ENCODE results near the gene NKPD1. TPM values are rescaled to one million over a fixed set of nuclear protein-coding genes. Genes with fewer than 3 reads are reported as not detected.
A peak's percentile ranks its signal among the peaks of the same experiment; 100 is the strongest.

NKPD1 gene
- total RNA-seq, 1 experiment from 2014 or later: 2.4 TPM

DNA sequence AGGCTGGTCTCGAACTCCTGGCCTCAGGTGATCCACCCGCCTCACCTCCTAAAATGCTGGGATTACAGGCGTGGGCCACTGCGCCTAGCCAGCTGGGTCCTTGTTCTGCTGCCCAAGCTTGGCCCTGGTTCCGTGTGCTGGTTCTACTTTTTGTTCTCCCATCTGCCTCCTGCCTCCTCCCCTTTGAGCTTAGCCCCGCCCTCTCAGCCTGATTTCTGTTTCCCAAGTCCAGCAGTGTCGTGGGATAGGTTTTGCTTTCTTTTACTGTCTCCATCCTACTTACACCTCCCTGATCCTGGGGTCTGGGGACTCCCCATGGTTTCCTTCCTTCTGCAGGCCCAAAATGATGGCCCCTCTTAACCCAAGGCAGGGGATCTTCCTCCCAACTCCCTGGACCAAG lies 20.2 kb upstream of the NKPD1 start:
- no peak overlapping the region for H3K4me3 ChIP-seq (ENCODE audit: low read depth, low read length)
- peaks cover 28% of the 10 kb centered on the region for H3K36me3 Mint-ChIP-seq (ENCODE audit: insufficient read depth, unreplicated experiment)
- no peak for DNase-seq
- no peaks in the 10 kb centered on the region for H3K4me1 ChIP-seq
- BruUV-seq (replicated peaks): no TSS peak
- intact Hi-C loops (cut with micrococcal nuclease; ENCODE audit: unreplicated experiment): no loop called here
- H3K9me3 Mint-ChIP-seq (ENCODE audit: unreplicated experiment): no peaks in the 10 kb centered on the region
- no peak overlapping the region for H3K27ac Mint-ChIP-seq (ENCODE audit: unreplicated experiment)
- no peaks in the 10 kb centered on the region for H3K36me3 ChIP-seq (ENCODE audit: control insufficient read depth, insufficient read depth, low read length)
- H3K4me3 Mint-ChIP-seq (ENCODE audit: unreplicated experiment): peak overlapping the region; percentile 85
- CTCF ChIA-PET: interaction anchor here (1.0 kb wide), 1 partner anchor 34 kb away, joined by 9 read pairs; no protein-coding TSS in a partner anchor
- no peak for TF ChIP-seq CTCF (IDR thresholded peaks at IDR 0.05; ENCODE audit: insufficient read depth in 1 of 2, low read depth in 1 of 2, low read length in 1 of 2, severe bottlenecking in 1 of 2, unreplicated experiment in 1 of 2)
- H3K9me3 ChIP-seq: no peaks in the 10 kb centered on the region
- POLR2A ChIA-PET: no interaction called here
- H3K4me1 Mint-ChIP-seq (ENCODE audit: low read depth, unreplicated experiment): peaks cover 22% of the 10 kb centered on the region
- no peaks in the 10 kb centered on the region for H3K27me3 Mint-ChIP-seq (ENCODE audit: insufficient read depth, unreplicated experiment)
- no peaks in the 10 kb centered on the region for H3K27me3 ChIP-seq (replicated peaks; ENCODE audit: control insufficient read depth, insufficient read depth, low read length)

DNA sequence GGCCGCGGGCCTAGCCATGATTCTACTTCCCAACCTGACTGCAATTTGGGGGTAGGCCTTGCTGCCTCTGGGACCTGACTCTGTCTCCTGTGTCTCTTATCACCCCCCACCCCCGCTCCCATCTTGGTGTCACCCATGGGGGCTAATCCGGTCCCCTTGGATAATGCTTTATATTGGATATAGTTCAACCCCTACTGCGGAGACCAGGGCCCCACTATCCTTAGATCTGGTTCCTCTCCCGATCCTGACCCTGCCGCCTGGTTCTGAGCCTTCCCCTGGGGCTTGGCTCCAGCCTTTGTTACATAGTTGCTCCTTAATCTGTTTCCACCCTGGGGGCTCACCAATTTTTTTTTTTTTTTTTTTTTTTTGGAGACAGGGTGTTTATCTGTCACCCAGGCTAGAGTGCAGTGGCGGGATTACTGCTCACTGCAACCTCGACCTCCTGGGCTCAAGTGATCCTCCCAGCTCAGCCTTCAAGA lies 19.1 kb upstream of the NKPD1 start:
- POLR2A ChIA-PET: interaction anchor here (0.7 to 2.1 kb wide), 3 partner anchors 88 to 225 kb away, joined by 3 to 19 read pairs (median 3); partner anchors contain the start of gene PPP1R37
- peaks cover 28% of the 10 kb centered on the region for H3K36me3 Mint-ChIP-seq (ENCODE audit: insufficient read depth, unreplicated experiment)
- intact Hi-C loops (cut with micrococcal nuclease; ENCODE audit: unreplicated experiment): loop anchor here (2.0 to 5.0 kb wide), 3 partner anchors 19 to 227 kb away; partner anchors contain the start of genes NKPD1, POLR1G and PPP1R13L

More for the DNA sequence above, 19.1 kb upstream of the NKPD1 start:
- no peak for DNase-seq
- Histone ChIP-seq H3K4me1 (no peaks in the 10 kb centered on the region), H3K9me3 (no peaks in the 10 kb centered on the region), H3K27me3 (replicated peaks; ENCODE audit: control insufficient read depth, insufficient read depth, low read length) (no peaks in the 10 kb centered on the region), H3K4me3 (ENCODE audit: low read depth, low read length) (peak overlapping the region; percentile 77), H3K36me3 (ENCODE audit: control insufficient read depth, insufficient read depth, low read length) (no peaks in the 10 kb centered on the region)
- peak overlapping the region; percentile 81 for H3K27ac Mint-ChIP-seq (ENCODE audit: unreplicated experiment)
- peaks cover 15% of the 10 kb centered on the region for H3K4me1 Mint-ChIP-seq (ENCODE audit: low read depth, unreplicated experiment)
- no peak for TF ChIP-seq CTCF (IDR thresholded peaks at IDR 0.05; ENCODE audit: insufficient read depth in 1 of 2, low read depth in 1 of 2, low read length in 1 of 2, severe bottlenecking in 1 of 2, unreplicated experiment in 1 of 2)
- peak overlapping the region; percentile 85 for H3K4me3 Mint-ChIP-seq (ENCODE audit: unreplicated experiment)
- H3K9me3 Mint-ChIP-seq (ENCODE audit: unreplicated experiment): no peaks in the 10 kb centered on the region
- CTCF ChIA-PET: interaction anchor here (0.7 to 2.2 kb wide), 4 partner anchors 13 to 33 kb away, joined by 4 to 12 read pairs (median 7); no protein-coding TSS in a partner anchor
- no TSS peak for BruUV-seq (replicated peaks)
- H3K27me3 Mint-ChIP-seq (ENCODE audit: insufficient read depth, unreplicated experiment): no peaks in the 10 kb centered on the region

Data from Caco-2 (cell line).